ENCODE data around the gene VWF. TPM values are rescaled to one million over a fixed set of nuclear protein-coding genes. Genes with fewer than 3 reads are reported as not detected.

VWF gene
- total RNA-seq, 1 experiment from 2014 or later: 0.48 TPM

DNA sequence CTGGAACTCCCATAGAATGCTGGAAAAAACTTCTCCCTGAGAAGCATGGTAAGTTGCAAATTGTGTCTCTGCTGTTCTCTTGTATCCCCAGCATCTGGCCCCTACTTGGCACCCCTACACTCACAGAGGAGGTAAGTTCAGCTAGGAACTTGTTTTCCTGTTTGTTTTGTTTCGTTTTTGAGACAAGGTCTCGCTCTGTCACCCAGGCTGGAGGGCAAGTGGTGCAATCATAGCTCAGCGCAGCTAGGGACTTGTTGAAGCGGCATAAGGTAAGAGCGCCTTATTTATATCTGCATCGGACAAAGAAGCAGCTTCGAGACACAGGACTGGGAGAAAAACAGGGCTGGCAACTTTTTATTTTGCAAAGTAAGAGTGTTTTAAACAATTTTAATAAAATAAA lies 161.0 kb downstream of the VWF start:
- CTCF ChIA-PET: no interaction called here
- intact Hi-C loops (cut with micrococcal nuclease; ENCODE audit: unreplicated experiment): no loop called here
- H2AFZ ChIP-seq: no peak overlapping the region
- no peaks in the 10 kb centered on the region for H3K9me2 ChIP-seq (ENCODE audit: insufficient read depth)
- no peaks in the 10 kb centered on the region for H3F3A ChIP-seq (ENCODE audit: insufficient read depth, low read depth)
- H3K4me2 ChIP-seq: peak overlapping the region; percentile 37
- H3K4me3 ChIP-seq: no peak overlapping the region
- peaks cover 51% of the 10 kb centered on the region for H3K27me3 ChIP-seq (ENCODE audit: insufficient read depth, low read depth)
- H3K79me2 ChIP-seq (ENCODE audit: low read depth): no peaks in the 10 kb centered on the region
- no peaks in the 10 kb centered on the region for H3K36me3 ChIP-seq (ENCODE audit: low read depth)
- POLR2A ChIA-PET (ENCODE audit: unreplicated experiment): no interaction called here
- no TSS peak for BruUV-seq (replicated peaks)
- no peak for DNase-seq
- no peaks in the 10 kb centered on the region for H3K9me3 ChIP-seq (ENCODE audit: insufficient read depth, low read depth)
- no peak overlapping the region for H3K27ac ChIP-seq
- TF ChIP-seq, protein P1, sequence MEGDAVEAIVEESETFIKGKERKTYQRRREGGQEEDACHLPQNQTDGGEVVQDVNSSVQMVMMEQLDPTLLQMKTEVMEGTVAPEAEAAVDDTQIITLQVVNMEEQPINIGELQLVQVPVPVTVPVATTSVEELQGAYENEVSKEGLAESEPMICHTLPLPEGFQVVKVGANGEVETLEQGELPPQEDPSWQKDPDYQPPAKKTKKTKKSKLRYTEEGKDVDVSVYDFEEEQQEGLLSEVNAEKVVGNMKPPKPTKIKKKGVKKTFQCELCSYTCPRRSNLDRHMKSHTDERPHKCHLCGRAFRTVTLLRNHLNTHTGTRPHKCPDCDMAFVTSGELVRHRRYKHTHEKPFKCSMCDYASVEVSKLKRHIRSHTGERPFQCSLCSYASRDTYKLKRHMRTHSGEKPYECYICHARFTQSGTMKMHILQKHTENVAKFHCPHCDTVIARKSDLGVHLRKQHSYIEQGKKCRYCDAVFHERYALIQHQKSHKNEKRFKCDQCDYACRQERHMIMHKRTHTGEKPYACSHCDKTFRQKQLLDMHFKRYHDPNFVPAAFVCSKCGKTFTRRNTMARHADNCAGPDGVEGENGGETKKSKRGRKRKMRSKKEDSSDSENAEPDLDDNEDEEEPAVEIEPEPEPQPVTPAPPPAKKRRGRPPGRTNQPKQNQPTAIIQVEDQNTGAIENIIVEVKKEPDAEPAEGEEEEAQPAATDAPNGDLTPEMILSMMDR (conservative IDR thresholded peaks at IDR 0.05): no peak
- no peak for TF ChIP-seq EZH2 (IDR thresholded peaks at IDR 0.05; ENCODE audit: low read depth)
- no peaks in the 10 kb centered on the region for H4K20me1 ChIP-seq (ENCODE audit: insufficient read depth)
- no peaks in the 10 kb centered on the region for H3K4me1 ChIP-seq (replicated peaks; ENCODE audit: insufficient read depth)

DNA sequence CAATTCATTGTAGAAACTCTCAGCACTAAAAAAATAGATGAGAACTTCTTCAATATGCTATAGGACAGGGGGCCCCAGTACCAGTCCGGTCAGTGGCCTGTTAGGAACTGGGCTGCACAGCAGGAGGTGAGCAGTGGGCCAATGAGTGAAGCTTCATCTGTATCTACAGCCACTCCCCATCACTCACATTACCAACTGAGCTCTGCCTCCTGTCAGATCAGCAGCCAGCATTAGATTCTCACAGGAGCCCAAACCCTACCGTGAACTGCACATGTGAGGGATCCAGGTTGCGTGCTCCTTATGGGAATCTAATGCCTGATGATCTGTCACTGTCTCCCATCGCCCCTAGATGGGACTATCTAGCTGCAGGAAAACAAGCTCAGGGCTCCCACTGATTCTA lies 163.7 kb downstream of the VWF start:
- H3K79me2 ChIP-seq (ENCODE audit: low read depth): no peaks in the 10 kb centered on the region
- no peaks in the 10 kb centered on the region for H3K36me3 ChIP-seq (ENCODE audit: low read depth)
- BruUV-seq (replicated peaks): no TSS peak
- H3K4me1 ChIP-seq (replicated peaks; ENCODE audit: insufficient read depth): no peaks in the 10 kb centered on the region
- no peaks in the 10 kb centered on the region for H3K9me3 ChIP-seq (ENCODE audit: insufficient read depth, low read depth)
- intact Hi-C loops (cut with micrococcal nuclease; ENCODE audit: unreplicated experiment): no loop called here
- no peak overlapping the region for H2AFZ ChIP-seq
- TF ChIP-seq, protein P1 (conservative IDR thresholded peaks at IDR 0.05): no peak
- TF ChIP-seq EZH2 (IDR thresholded peaks at IDR 0.05; ENCODE audit: low read depth): no peak
- H3K9me2 ChIP-seq (ENCODE audit: insufficient read depth): no peaks in the 10 kb centered on the region
- POLR2A ChIA-PET (ENCODE audit: unreplicated experiment): no interaction called here
- H3F3A ChIP-seq (ENCODE audit: insufficient read depth, low read depth): no peaks in the 10 kb centered on the region
- H3K4me2 ChIP-seq: no peak overlapping the region
- no peak for DNase-seq
- H3K27me3 ChIP-seq (ENCODE audit: insufficient read depth, low read depth): peaks cover 57% of the 10 kb centered on the region
- H3K27ac ChIP-seq: no peak overlapping the region
- H4K20me1 ChIP-seq (ENCODE audit: insufficient read depth): no peaks in the 10 kb centered on the region
- CTCF ChIA-PET: no interaction called here
- no peak overlapping the region for H3K4me3 ChIP-seq

DNA sequence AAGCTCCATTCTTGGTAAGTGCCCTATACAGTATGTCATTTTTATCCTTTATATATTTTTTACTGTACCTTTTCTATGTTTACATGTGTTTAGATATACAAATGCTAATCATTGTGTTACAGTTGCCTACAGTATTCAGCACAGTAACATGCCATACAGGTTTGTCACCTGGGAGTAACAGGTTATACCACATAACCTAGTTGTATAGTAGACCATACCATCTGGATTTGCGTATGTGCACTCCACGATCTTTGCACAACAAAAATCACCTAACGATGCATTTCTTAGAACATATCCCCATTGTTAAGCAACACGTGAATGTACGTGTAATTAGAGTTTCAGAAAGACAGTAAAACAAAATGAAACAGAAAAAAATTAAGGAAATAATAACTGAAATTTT lies 167.5 kb downstream of the VWF start:
- Histone ChIP-seq H3K79me2 (ENCODE audit: low read depth) (no peaks in the 10 kb centered on the region), H3K36me3 (ENCODE audit: low read depth) (no peaks in the 10 kb centered on the region), H3K4me1 (replicated peaks; ENCODE audit: insufficient read depth) (no peaks in the 10 kb centered on the region), H3K9me3 (ENCODE audit: insufficient read depth, low read depth) (no peaks in the 10 kb centered on the region), H3F3A (ENCODE audit: insufficient read depth, low read depth) (no peaks in the 10 kb centered on the region), H3K4me2 (no peak overlapping the region), H4K20me1 (ENCODE audit: insufficient read depth) (no peaks in the 10 kb centered on the region), H3K27me3 (ENCODE audit: insufficient read depth, low read depth) (peaks cover 58% of the 10 kb centered on the region), H3K4me3 (no peak overlapping the region), H3K9me2 (ENCODE audit: insufficient read depth) (no peaks in the 10 kb centered on the region), H2AFZ (no peak overlapping the region), H3K27ac (no peak overlapping the region)
- POLR2A ChIA-PET (ENCODE audit: unreplicated experiment): no interaction called here
- TF ChIP-seq EZH2 (IDR thresholded peaks at IDR 0.05; ENCODE audit: low read depth): no peak
- TF ChIP-seq, protein P1 (conservative IDR thresholded peaks at IDR 0.05): no peak
- intact Hi-C loops (cut with micrococcal nuclease; ENCODE audit: unreplicated experiment): no loop called here
- BruUV-seq (replicated peaks): no TSS peak
- peak in 1 of 2 experiments; percentile 47 for DNase-seq
- CTCF ChIA-PET: interaction anchor here (0.9 kb wide), 1 partner anchor 9 kb away, joined by 11 read pairs; no protein-coding TSS in a partner anchor

Measured in PC-9 (cell line).